ENCODE results near the gene PAX2.

PAX2 gene

DNA sequence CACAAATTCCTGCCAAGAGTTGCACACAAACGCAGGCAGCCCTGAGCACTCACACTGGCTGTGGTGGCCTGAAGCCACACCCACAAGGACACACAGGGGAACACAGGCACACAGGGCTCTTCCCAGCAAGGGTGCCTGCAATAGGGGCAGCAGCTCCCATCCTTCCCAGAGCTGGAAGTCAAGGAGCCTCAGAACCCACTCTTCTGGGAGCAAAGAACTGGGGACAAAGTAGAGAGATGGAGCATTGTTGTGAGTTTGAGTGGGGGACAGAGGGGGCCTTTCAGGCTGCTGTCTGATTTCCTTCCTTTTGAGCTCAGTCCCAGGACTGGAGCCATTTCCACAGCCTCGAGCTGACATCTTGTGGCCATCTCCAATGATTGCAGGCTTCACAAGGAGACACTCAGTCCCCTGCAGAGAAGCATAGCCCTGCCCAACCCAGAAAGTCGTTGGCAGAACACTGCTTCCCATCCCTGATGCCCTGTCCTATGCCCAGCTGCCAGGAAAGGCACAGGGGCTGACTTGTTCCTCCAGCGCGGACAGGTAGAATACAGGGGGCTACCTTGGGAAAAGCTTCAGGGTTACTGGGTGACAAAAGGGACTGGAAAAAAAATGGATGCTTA is 133.0 kb downstream of the PAX2 start:
- peak; percentile 88 for DNase-seq (ENCODE audit: low spot score)
